Measurements from ENCODE around the gene PPP2R2C.

Gene PPP2R2C

GRCh38 chr4:6464842-6465588, 7.4 kb downstream of the PPP2R2C start:
- H3K9ac ChIP-seq, result no peak overlapping the region
- no peak overlapping the region for H2AFZ ChIP-seq
- H3K36me3 ChIP-seq (ENCODE audit: control insufficient read depth, insufficient read depth, low read length), result no peaks in the 10 kb centered on the region
- H3K27ac ChIP-seq, result no peak overlapping the region
- no peak overlapping the region for H3K4me2 ChIP-seq (ENCODE audit: low read length)
- no peaks in the 10 kb centered on the region for H3K4me1 ChIP-seq
- no peak for TF ChIP-seq CTCF (IDR thresholded peaks at IDR 0.05)
- no peaks in the 10 kb centered on the region for H3K27me3 ChIP-seq (ENCODE audit: control insufficient read depth, insufficient read depth, low read length)
- no peaks in the 10 kb centered on the region for H3K9me3 ChIP-seq (ENCODE audit: control insufficient read depth, low read length)
- no peak overlapping the region for H3K4me3 ChIP-seq (ENCODE audit: low read depth, low read length)
- no peaks in the 10 kb centered on the region for H3K79me2 ChIP-seq

- H3K27ac ChIP-seq, result no peak overlapping the region
- no peak overlapping the region for H3K4me2 ChIP-seq (ENCODE audit: low read length)
- no peak overlapping the region for H3K9ac ChIP-seq
- H3K27me3 ChIP-seq (ENCODE audit: control insufficient read depth, insufficient read depth, low read length), result no peaks in the 10 kb centered on the region
- no peaks in the 10 kb centered on the region for H3K79me2 ChIP-seq
- no peak overlapping the region for H3K4me3 ChIP-seq (ENCODE audit: low read depth, low read length)
- no peak for TF ChIP-seq CTCF (IDR thresholded peaks at IDR 0.05)
- H3K36me3 ChIP-seq (ENCODE audit: control insufficient read depth, insufficient read depth, low read length), result no peaks in the 10 kb centered on the region
- H3K4me1 ChIP-seq, result no peaks in the 10 kb centered on the region
- H3K9me3 ChIP-seq (ENCODE audit: control insufficient read depth, low read length), result no peaks in the 10 kb centered on the region
- H2AFZ ChIP-seq, result no peak overlapping the region
These were observed 8.8 kb downstream of the PPP2R2C start for GRCh38 chr4:6463311-6464289.

- TF ChIP-seq CTCF (IDR thresholded peaks at IDR 0.05), result no peak
- Histone ChIP-seq H2AFZ (no peak overlapping the region), H3K27me3 (ENCODE audit: control insufficient read depth, insufficient read depth, low read length) (no peaks in the 10 kb centered on the region), H3K4me1 (no peaks in the 10 kb centered on the region), H3K79me2 (no peaks in the 10 kb centered on the region), H3K36me3 (ENCODE audit: control insufficient read depth, insufficient read depth, low read length) (no peaks in the 10 kb centered on the region), H3K4me2 (ENCODE audit: low read length) (no peak overlapping the region), H3K9ac (no peak overlapping the region), H3K4me3 (ENCODE audit: low read depth, low read length) (no peak overlapping the region), H3K9me3 (ENCODE audit: control insufficient read depth, low read length) (no peaks in the 10 kb centered on the region), H3K27ac (no peak overlapping the region)
These were observed 10.9 kb downstream of the PPP2R2C start for GRCh38 chr4:6461301-6462165.

- no peaks in the 10 kb centered on the region for H3K79me2 ChIP-seq
- no peak overlapping the region for H3K9ac ChIP-seq
- no peaks in the 10 kb centered on the region for H3K4me1 ChIP-seq
- H3K27ac ChIP-seq, result no peak overlapping the region
- no peaks in the 10 kb centered on the region for H3K36me3 ChIP-seq (ENCODE audit: control insufficient read depth, insufficient read depth, low read length)
- H3K9me3 ChIP-seq (ENCODE audit: control insufficient read depth, low read length), result no peaks in the 10 kb centered on the region
- H2AFZ ChIP-seq, result no peak overlapping the region
- H3K27me3 ChIP-seq (ENCODE audit: control insufficient read depth, insufficient read depth, low read length), result no peaks in the 10 kb centered on the region
- TF ChIP-seq CTCF (IDR thresholded peaks at IDR 0.05), result no peak
- no peak overlapping the region for H3K4me2 ChIP-seq (ENCODE audit: low read length)
- H3K4me3 ChIP-seq (ENCODE audit: low read depth, low read length), result no peak overlapping the region
These were observed 11.5 kb downstream of the PPP2R2C start for GRCh38 chr4:6460876-6461275.

Data from parathyroid adenoma (tissue), 2 donors.